Mesenchymal stem cell (in vitro differentiated cells and primary cell): ENCODE results near the gene TYMP.
A peak's percentile ranks its signal among the peaks of the same experiment; 100 is the strongest.

Experiments
- DNase-seq: peaks from one replicate; pipeline ENCODE4 v3.0.0-alpha.2; 2013
- H2AFZ ChIP-seq: one replicate; pipeline ENCODE4 v1.6.1; 2013; ENCODE audit warnings: low read depth, mild to moderate bottlenecking, control low read depth, inconsistent platforms, low read length, moderate library complexity
- H2AK5ac ChIP-seq: 2 replicates; pipeline ENCODE4 v1.6.1; 2013; ENCODE audit warnings: low read length, moderate library complexity, mild to moderate bottlenecking, inconsistent platforms; ENCODE audit not compliant: severe bottlenecking
- H2BK120ac ChIP-seq: one replicate; pipeline ENCODE4 v1.6.1; 2013; ENCODE audit warnings: low read depth, mild to moderate bottlenecking, inconsistent platforms, low read length, moderate library complexity
- H2BK12ac ChIP-seq, 2 experiments: one replicate each; pipeline ENCODE4 v1.6.1; 2013; ENCODE audit warnings: inconsistent platforms in 2 of 2, low read length in 2 of 2, mild to moderate bottlenecking in 2 of 2, moderate library complexity in 2 of 2, control low read depth in 1 of 2
- H2BK15ac ChIP-seq: one replicate; pipeline ENCODE4 v1.6.1; 2013; ENCODE audit warnings: mild to moderate bottlenecking, low read depth, inconsistent platforms; ENCODE audit not compliant: poor library complexity, severe bottlenecking
- H2BK5ac ChIP-seq: 2 replicates; pipeline ENCODE4 v1.6.1; 2013; ENCODE audit warnings: low read depth, mild to moderate bottlenecking, low read length, control low read depth, inconsistent platforms; ENCODE audit not compliant: poor library complexity, severe bottlenecking
- H3K14ac ChIP-seq, 2 experiments: one replicate each; pipeline ENCODE4 v1.6.1; 2013; ENCODE audit warnings: inconsistent platforms in 2 of 2, low read length in 2 of 2, control low read depth in 1 of 2, mild to moderate bottlenecking in 1 of 2, moderate library complexity in 1 of 2
- H3K18ac ChIP-seq, 2 experiments: one replicate each; pipeline ENCODE4 v1.6.1; 2013; ENCODE audit warnings: inconsistent platforms in 2 of 2, low read length in 2 of 2, control low read depth in 1 of 2, low read depth in 1 of 2, mild to moderate bottlenecking in 1 of 2
- H3K23ac ChIP-seq, 2 experiments: one replicate each; pipeline ENCODE4 v1.6.1; 2013; ENCODE audit warnings: inconsistent platforms in 2 of 2, low read length in 2 of 2, mild to moderate bottlenecking in 2 of 2, moderate library complexity in 2 of 2, control low read depth in 1 of 2
- H3K27ac ChIP-seq: 2 replicates; pipeline ENCODE4 v1.5.1; 2013; ENCODE audit warnings: mild to moderate bottlenecking, moderate library complexity, low read length, control low read depth, inconsistent platforms; ENCODE audit not compliant: poor library complexity, severe bottlenecking
- H3K27me3 ChIP-seq, 2 experiments: 2 replicates each; pipeline versions ENCODE4 v1.6.1 to v1.7.0; 2013; ENCODE audit warnings: low read length in 2 of 2, mild to moderate bottlenecking in 2 of 2, moderate library complexity in 2 of 2, control low read depth in 1 of 2, inconsistent platforms in 1 of 2; ENCODE audit not compliant: control insufficient read depth in 1 of 2, insufficient read depth in 1 of 2
- H3K36me3 ChIP-seq, 2 experiments: 2 replicates each; pipeline versions ENCODE4 v1.6.1 to v1.7.0; 2013; ENCODE audit warnings: low read length in 2 of 2, control low read depth in 1 of 2, inconsistent platforms in 1 of 2, low read depth in 1 of 2, mild to moderate bottlenecking in 1 of 2; ENCODE audit not compliant: insufficient read depth in 2 of 2, control insufficient read depth in 1 of 2
- H3K4ac ChIP-seq, 2 experiments: one replicate each; pipeline ENCODE4 v1.6.1; 2013; ENCODE audit warnings: inconsistent platforms in 2 of 2, low read length in 2 of 2, mild to moderate bottlenecking in 2 of 2, moderate library complexity in 2 of 2, control low read depth in 1 of 2, low read depth in 1 of 2
- H3K4me1 ChIP-seq: 2 replicates; pipeline ENCODE4 v1.6.1; 2013; ENCODE audit warnings: low read depth, low read length, control low read depth; ENCODE audit not compliant: control insufficient read depth, insufficient read depth
- H3K4me2 ChIP-seq: 2 replicates; pipeline ENCODE4 v1.6.1; 2013; ENCODE audit warnings: low read length, mild to moderate bottlenecking, inconsistent platforms; ENCODE audit not compliant: poor library complexity, severe bottlenecking
- H3K4me3 ChIP-seq, 2 experiments: 2 replicates each; pipeline versions ENCODE4 v1.5.1 to v1.7.0; 2013; ENCODE audit warnings: low read length in 2 of 2, mild to moderate bottlenecking in 2 of 2, control low read depth in 1 of 2, low read depth in 1 of 2; ENCODE audit not compliant: insufficient read depth in 1 of 2
- H3K79me1 ChIP-seq: replicated peaks from 2 replicates; pipeline ENCODE4 v1.6.1; 2013; ENCODE audit warnings: mild to moderate bottlenecking, control low read depth, low read length, inconsistent platforms; ENCODE audit not compliant: poor library complexity, severe bottlenecking
- H3K9ac ChIP-seq: 2 replicates; pipeline ENCODE4 v1.7.0; 2013; ENCODE audit warnings: mild to moderate bottlenecking, low read length, moderate library complexity
- H3K9me3 ChIP-seq: 2 replicates; pipeline ENCODE4 v1.7.0; 2013; ENCODE audit warnings: mild to moderate bottlenecking, low read length; ENCODE audit not compliant: control insufficient read depth
- H4K8ac ChIP-seq: one replicate; pipeline ENCODE4 v1.6.1; 2013; ENCODE audit warnings: inconsistent platforms, mild to moderate bottlenecking, low read length, moderate library complexity
- H4K91ac ChIP-seq: one replicate; pipeline ENCODE4 v1.6.1; 2013; ENCODE audit warnings: mild to moderate bottlenecking, low read length, inconsistent platforms
- WGBS: methylation state at CpG from one replicate; pipeline ENCODE4 v1.1.7; 2013; ENCODE audit warnings: mixed read lengths; 5-methylcytosine and 5-hydroxymethylcytosine counted together

The TYMP gene

GRCh38 chr22:50523806-50524675, 5.8 kb downstream of the TYMP start:
- Histone ChIP-seq H3K9me3 (no peaks in the 10 kb centered on the region), H3K36me3 (peaks cover 40 to 42% of the 10 kb centered on the region in 2 experiments), H2BK15ac (no peak overlapping the region), H2BK12ac (no peak overlapping the region), H3K23ac (no peak overlapping the region), H3K79me1 (peaks cover 29% of the 10 kb centered on the region), H3K27me3 (no peaks in the 10 kb centered on the region), H3K14ac (peak overlapping the region in 1 of 2 experiments; percentile 63), H2BK120ac (no peak overlapping the region), H3K27ac (no peak overlapping the region), H3K4me1 (peaks cover 27% of the 10 kb centered on the region), H3K4ac (no peak overlapping the region), H3K9ac (peak overlapping the region; percentile 94), H4K8ac (peak overlapping the region; percentile 0), H2AK5ac (no peak overlapping the region), H4K91ac (no peak overlapping the region), H3K18ac (no peak overlapping the region), H2BK5ac (no peak overlapping the region), H2AFZ (no peak overlapping the region), H3K4me3 (peak overlapping the region; percentile 23 to 84), H3K4me2 (peak overlapping the region; percentile 86)
- peak; percentile 5 for DNase-seq
- WGBS, result 78% methylated on average over 25 of the region's 25 CpGs

- H3K36me3 ChIP-seq, result peaks cover 46 to 48% of the 10 kb centered on the region in 2 experiments
- H4K8ac ChIP-seq, result no peak overlapping the region
- 94% methylated on average over 16 of the region's 16 CpGs for WGBS
- H3K18ac ChIP-seq, result no peak overlapping the region
- no peaks in the 10 kb centered on the region for H3K27me3 ChIP-seq
- H3K9me3 ChIP-seq, result no peaks in the 10 kb centered on the region
- H2BK12ac ChIP-seq, result no peak overlapping the region
- H2BK5ac ChIP-seq, result no peak overlapping the region
- H3K23ac ChIP-seq, result no peak overlapping the region
- no peak for DNase-seq
- H2BK15ac ChIP-seq, result no peak overlapping the region
- no peak overlapping the region for H3K14ac ChIP-seq
- no peak overlapping the region for H2AK5ac ChIP-seq
- peak overlapping the region; percentile 94 for H3K9ac ChIP-seq
- H3K4me2 ChIP-seq, result no peak overlapping the region
- H2BK120ac ChIP-seq, result no peak overlapping the region
- H3K4me1 ChIP-seq, result peaks cover 26% of the 10 kb centered on the region
- peak overlapping the region in 1 of 2 experiments; percentile 24 for H3K4ac ChIP-seq
- H3K27ac ChIP-seq, result no peak overlapping the region
- peaks cover 29% of the 10 kb centered on the region for H3K79me1 ChIP-seq
- no peak overlapping the region for H3K4me3 ChIP-seq
- no peak overlapping the region for H4K91ac ChIP-seq
- no peak overlapping the region for H2AFZ ChIP-seq
These were observed 6.4 kb downstream of the TYMP start for GRCh38 chr22:50523458-50523805.

- no peak overlapping the region for H2AFZ ChIP-seq
- no peak overlapping the region for H3K14ac ChIP-seq
- H3K4me2 ChIP-seq, result no peak overlapping the region
- H3K9me3 ChIP-seq, result no peaks in the 10 kb centered on the region
- H3K4me1 ChIP-seq, result peaks cover 26% of the 10 kb centered on the region
- no peak overlapping the region for H2BK15ac ChIP-seq
- H3K79me1 ChIP-seq, result peaks cover 30% of the 10 kb centered on the region
- no peak overlapping the region for H2BK5ac ChIP-seq
- H4K8ac ChIP-seq, result no peak overlapping the region
- H3K18ac ChIP-seq, result no peak overlapping the region
- no peak overlapping the region for H2BK120ac ChIP-seq
- no peak overlapping the region for H3K27ac ChIP-seq
- H2BK12ac ChIP-seq, result no peak overlapping the region
- H3K36me3 ChIP-seq, result peaks cover 51 to 53% of the 10 kb centered on the region in 2 experiments
- H3K4ac ChIP-seq, result no peak overlapping the region
- DNase-seq, result no peak
- no peak overlapping the region for H4K91ac ChIP-seq
- no peak overlapping the region for H2AK5ac ChIP-seq
- no peaks in the 10 kb centered on the region for H3K27me3 ChIP-seq
- H3K23ac ChIP-seq, result no peak overlapping the region
- no peak overlapping the region for H3K4me3 ChIP-seq
- no peak overlapping the region for H3K9ac ChIP-seq
- 94% methylated on average over 22 of the region's 22 CpGs for whole genome bisulfite sequencing
These were observed 6.9 kb downstream of the TYMP start for GRCh38 chr22:50522806-50523438.

- Histone ChIP-seq H3K4me2 (no peak overlapping the region), H3K9ac (no peak overlapping the region), H4K91ac (no peak overlapping the region), H3K23ac (no peak overlapping the region), H3K36me3 (peaks cover 57 to 59% of the 10 kb centered on the region in 2 experiments), H2BK120ac (no peak overlapping the region), H3K14ac (no peak overlapping the region), H3K9me3 (no peaks in the 10 kb centered on the region), H2AK5ac (no peak overlapping the region), H2BK12ac (no peak overlapping the region), H3K27me3 (no peaks in the 10 kb centered on the region), H3K79me1 (peaks cover 36% of the 10 kb centered on the region), H3K4me1 (peaks cover 23% of the 10 kb centered on the region), H3K18ac (no peak overlapping the region), H3K4me3 (no peak overlapping the region), H2AFZ (no peak overlapping the region), H2BK5ac (no peak overlapping the region), H2BK15ac (no peak overlapping the region), H4K8ac (no peak overlapping the region), H3K4ac (no peak overlapping the region), H3K27ac (no peak overlapping the region)
- 98% methylated on average over 14 of the region's 15 CpGs for WGBS
- no peak for DNase-seq
These were observed 7.5 kb downstream of the TYMP start for GRCh38 chr22:50522208-50522805.
